H9 (cell line): ENCODE results near the gene STX8. TPM values are rescaled to one million over a fixed set of nuclear protein-coding genes. Genes with fewer than 3 reads are reported as not detected.

ENCODE experiments used
- DNase-seq: peaks from one replicate; pipeline ENCODE4 v3.0.0-alpha.2; 2017
- H2AFZ ChIP-seq: one replicate; pipeline ENCODE4 v1.6.1; 2013; ENCODE audit warnings: mild to moderate bottlenecking, low read length, control low read depth, moderate library complexity
- H2AK5ac ChIP-seq: 2 replicates; pipeline ENCODE4 v1.6.1; 2013; ENCODE audit warnings: low read length, control low read depth, mixed read lengths; ENCODE audit not compliant: insufficient read length
- H2BK120ac ChIP-seq: one replicate; pipeline ENCODE4 v1.6.1; 2013; ENCODE audit warnings: low read depth, mild to moderate bottlenecking, low read length, control low read depth, inconsistent platforms; ENCODE audit not compliant: poor library complexity, severe bottlenecking
- H2BK12ac ChIP-seq: 2 replicates; pipeline ENCODE4 v1.6.1; 2013; ENCODE audit warnings: low read length, control low read depth, mixed read lengths, low read depth; ENCODE audit not compliant: insufficient read length
- H2BK15ac ChIP-seq: 2 replicates; pipeline ENCODE4 v1.6.1; 2013; ENCODE audit warnings: low read depth, low read length, control low read depth
- H2BK20ac ChIP-seq: one replicate; pipeline ENCODE4 v1.6.1; 2013; ENCODE audit warnings: low read depth, mild to moderate bottlenecking, low read length, control low read depth, inconsistent platforms; ENCODE audit not compliant: poor library complexity, severe bottlenecking
- H2BK5ac ChIP-seq: 2 replicates; pipeline ENCODE4 v1.6.1; 2013; ENCODE audit warnings: low read length, control low read depth, mixed read lengths; ENCODE audit not compliant: insufficient read length
- H3K14ac ChIP-seq: 2 replicates; pipeline ENCODE4 v1.6.1; 2013; ENCODE audit warnings: low read length, control low read depth; ENCODE audit not compliant: insufficient read depth
- H3K18ac ChIP-seq: 2 replicates; pipeline ENCODE4 v1.6.1; 2013; ENCODE audit warnings: low read depth, mild to moderate bottlenecking, mixed read lengths, low read length, control low read depth; ENCODE audit not compliant: insufficient read length
- H3K23ac ChIP-seq: 2 replicates; pipeline ENCODE4 v1.6.1; 2013; ENCODE audit warnings: low read length, control low read depth, mixed read lengths, low read depth; ENCODE audit not compliant: insufficient read length
- H3K23me2 ChIP-seq: 2 replicates; pipeline ENCODE4 v1.6.1; 2013; ENCODE audit warnings: low read depth, mild to moderate bottlenecking, mixed read lengths, low read length, control low read depth; ENCODE audit not compliant: insufficient read length, poor library complexity, severe bottlenecking
- H3K27ac ChIP-seq: 2 replicates; pipeline ENCODE4 v1.5.1; 2013; ENCODE audit warnings: low read length, control low read depth, mixed read lengths, low read depth; ENCODE audit not compliant: insufficient read length
- H3K27me3 ChIP-seq: 2 replicates; pipeline ENCODE4 v1.6.1; 2013; ENCODE audit warnings: low read length, control low read depth, inconsistent platforms; ENCODE audit not compliant: insufficient read depth
- H3K4ac ChIP-seq: 2 replicates; pipeline ENCODE4 v1.6.1; 2013; ENCODE audit warnings: low read depth, mild to moderate bottlenecking, control low read depth, inconsistent platforms, low read length, moderate library complexity
- H3K4me1 ChIP-seq: 2 replicates; pipeline ENCODE4 v1.6.1; 2013; ENCODE audit warnings: low read length, control low read depth, inconsistent platforms; ENCODE audit not compliant: insufficient read depth
- H3K4me2 ChIP-seq: 2 replicates; pipeline ENCODE4 v1.6.1; 2013; ENCODE audit warnings: low read length, control low read depth, mixed read lengths; ENCODE audit not compliant: insufficient read length, insufficient read depth
- H3K56ac ChIP-seq: 2 replicates; pipeline ENCODE4 v1.6.1; 2013; ENCODE audit warnings: low read depth, mild to moderate bottlenecking, mixed read lengths, low read length, control low read depth; ENCODE audit not compliant: insufficient read length
- H3K79me1 ChIP-seq: 2 replicates; pipeline ENCODE4 v1.6.1; 2013; ENCODE audit warnings: low read depth, mild to moderate bottlenecking, moderate library complexity, low read length, control low read depth, inconsistent platforms; ENCODE audit not compliant: insufficient read depth, poor library complexity, severe bottlenecking
- H3K79me2 ChIP-seq: 2 replicates; pipeline ENCODE4 v1.6.1; 2013; ENCODE audit warnings: low read length, control low read depth, inconsistent platforms; ENCODE audit not compliant: insufficient read depth
- H3K9ac ChIP-seq: 2 replicates; pipeline ENCODE4 v1.6.1; 2013; ENCODE audit warnings: low read length, control low read depth, mixed read lengths; ENCODE audit not compliant: insufficient read length; ENCODE audit errors: extremely low read depth
- H3K9me3 ChIP-seq: one replicate; pipeline ENCODE4 v1.6.1; 2013; ENCODE audit warnings: low read depth, low read length, inconsistent platforms; ENCODE audit not compliant: control insufficient read depth
- H3T11ph ChIP-seq: one replicate; pipeline ENCODE4 v1.6.1; 2013; ENCODE audit warnings: mild to moderate bottlenecking, low read length, control low read depth, inconsistent platforms
- H4K20me1 ChIP-seq: one replicate; pipeline ENCODE4 v1.6.1; 2013; ENCODE audit not compliant: control insufficient read depth, insufficient read length, insufficient read depth
- H4K5ac ChIP-seq: 2 replicates; pipeline ENCODE4 v1.6.1; 2013; ENCODE audit warnings: low read depth, mild to moderate bottlenecking, mixed read lengths, low read length, control low read depth; ENCODE audit not compliant: insufficient read length
- H4K8ac ChIP-seq: replicated peaks from 2 replicates; pipeline ENCODE4 v1.6.1; 2013; ENCODE audit warnings: low read length, control low read depth, mixed read lengths, low read depth; ENCODE audit not compliant: insufficient read length
- H4K91ac ChIP-seq: 2 replicates; pipeline ENCODE4 v1.6.1; 2013; ENCODE audit warnings: low read depth, mild to moderate bottlenecking, moderate library complexity, mixed read lengths, low read length, control low read depth; ENCODE audit not compliant: insufficient read length
- H3K27ac Mint-ChIP-seq, 3 experiments: 2 replicates in 2 of 3; 3 replicates in 1 of 3; pipeline ENCODE4 v1.8.0; 2020 to 2021; ENCODE audit warnings: mixed read lengths in 3 of 3, mild to moderate bottlenecking in 1 of 3, moderate library complexity in 1 of 3
- H3K27me3 Mint-ChIP-seq: 2 replicates; pipeline ENCODE4 v1.8.0; 2021; ENCODE audit warnings: low read depth, mild to moderate bottlenecking, moderate library complexity, mixed read lengths
- H3K36me3 Mint-ChIP-seq, 3 experiments: 2 replicates in 2 of 3; 3 replicates in 1 of 3; pipeline ENCODE4 v1.8.0; 2020 to 2021; ENCODE audit warnings: low read depth in 3 of 3, mixed read lengths in 3 of 3; ENCODE audit not compliant: insufficient read depth in 1 of 3
- H3K4me1 Mint-ChIP-seq, 2 experiments: 2 replicates each; pipeline ENCODE4 v1.8.0; 2020; ENCODE audit warnings: mixed read lengths in 2 of 2
- H3K4me3 Mint-ChIP-seq, 2 experiments: 2 replicates in 1 of 2; 3 replicates in 1 of 2; pipeline ENCODE4 v1.8.0; 2020 to 2021; ENCODE audit warnings: mild to moderate bottlenecking in 2 of 2, mixed read lengths in 2 of 2, moderate library complexity in 1 of 2
- H3K9me3 Mint-ChIP-seq, 2 experiments: 2 replicates in 1 of 2; 3 replicates in 1 of 2; pipeline ENCODE4 v1.8.0; 2020; ENCODE audit warnings: mild to moderate bottlenecking in 2 of 2, mixed read lengths in 2 of 2, moderate library complexity in 1 of 2
- WGBS: extraction: QIAGEN DNeasy Blood & Tissue Kit; methylation state at CpG from one replicate; pipeline ENCODE4 v1.1.7; 2013; ENCODE audit warnings: missing lambda C conversion rate, low lambda C conversion rate, mixed read lengths; ENCODE audit not compliant: insufficient read length; ENCODE audit errors: extremely low coverage; 5-methylcytosine and 5-hydroxymethylcytosine counted together
- total RNA-seq: library from RNA; stranded (reverse); gene quantifications from 2 replicates; pipeline ENCODE4 v1.2.1, GENCODE V29; 2021
- TF ChIP-seq, protein P1 (sequence below): fragments of 200-600 bp; sonication (generic); conservative IDR thresholded peaks from 3 replicates; pipeline ENCODE4 v1.8.0; 2021; ENCODE audit warnings: antibody characterized with exemption, mild to moderate bottlenecking

STX8 gene
- total RNA-seq, 1 experiment from 2014 or later = 55.1 TPM

DNA sequence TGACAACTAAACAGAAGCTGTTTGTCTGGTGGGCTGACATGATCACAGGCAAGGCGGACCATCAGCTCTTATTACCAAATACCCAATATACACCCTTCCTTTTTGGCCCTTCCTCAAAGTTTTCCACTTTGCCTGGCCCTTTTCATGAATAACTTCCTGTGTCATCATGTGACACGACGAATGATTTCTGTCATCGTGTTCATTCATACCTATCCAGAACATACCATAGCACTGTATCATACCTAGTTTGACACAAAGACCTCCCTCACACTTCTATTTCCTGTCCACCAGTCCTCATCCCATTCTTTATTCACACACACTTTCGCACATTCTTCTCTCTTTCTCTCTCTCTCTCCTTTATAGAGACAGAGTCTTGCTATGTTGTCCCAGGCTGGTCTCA is 131.8 kb downstream of the STX8 start:
- Histone ChIP-seq H3K18ac (no peak overlapping the region), H2BK15ac (no peak overlapping the region), H2AFZ (no peak overlapping the region), H2BK20ac (no peak overlapping the region), H3K23ac (no peak overlapping the region), H3K27ac (no peak overlapping the region), H3K79me1 (no peaks in the 10 kb centered on the region), H3K27me3 (no peaks in the 10 kb centered on the region), H3K23me2 (no peaks in the 10 kb centered on the region), H2AK5ac (no peak overlapping the region), H4K5ac (no peak overlapping the region), H3K4me2 (no peak overlapping the region), H3K14ac (no peak overlapping the region), H3K4me1 (peaks cover 3% of the 10 kb centered on the region), H3K79me2 (no peaks in the 10 kb centered on the region), H3K4ac (no peak overlapping the region), H3T11ph (no peak overlapping the region), H4K8ac (no peak overlapping the region), H2BK120ac (no peak overlapping the region), H3K9me3 (no peaks in the 10 kb centered on the region), H2BK5ac (no peak overlapping the region), H3K56ac (no peak overlapping the region), H3K9ac (no peak overlapping the region), H4K20me1 (no peaks in the 10 kb centered on the region), H2BK12ac (no peak overlapping the region), H4K91ac (no peak overlapping the region)
- H3K9me3 Mint-ChIP-seq = no peaks in the 10 kb centered on the region; a peak in 1 of 5 replicates
- peaks cover 2 to 9% (median 2%) of the 10 kb centered on the region in 3 experiments; a peak in 4 of 7 replicates for H3K36me3 Mint-ChIP-seq
- no peak overlapping the region for H3K4me3 Mint-ChIP-seq
- 100% methylated on average over 1 of the region's 5 CpGs for WGBS
- peaks cover 7% of the 10 kb centered on the region in 2 experiments for H3K4me1 Mint-ChIP-seq
- DNase-seq = no peak
- TF ChIP-seq, protein P1, sequence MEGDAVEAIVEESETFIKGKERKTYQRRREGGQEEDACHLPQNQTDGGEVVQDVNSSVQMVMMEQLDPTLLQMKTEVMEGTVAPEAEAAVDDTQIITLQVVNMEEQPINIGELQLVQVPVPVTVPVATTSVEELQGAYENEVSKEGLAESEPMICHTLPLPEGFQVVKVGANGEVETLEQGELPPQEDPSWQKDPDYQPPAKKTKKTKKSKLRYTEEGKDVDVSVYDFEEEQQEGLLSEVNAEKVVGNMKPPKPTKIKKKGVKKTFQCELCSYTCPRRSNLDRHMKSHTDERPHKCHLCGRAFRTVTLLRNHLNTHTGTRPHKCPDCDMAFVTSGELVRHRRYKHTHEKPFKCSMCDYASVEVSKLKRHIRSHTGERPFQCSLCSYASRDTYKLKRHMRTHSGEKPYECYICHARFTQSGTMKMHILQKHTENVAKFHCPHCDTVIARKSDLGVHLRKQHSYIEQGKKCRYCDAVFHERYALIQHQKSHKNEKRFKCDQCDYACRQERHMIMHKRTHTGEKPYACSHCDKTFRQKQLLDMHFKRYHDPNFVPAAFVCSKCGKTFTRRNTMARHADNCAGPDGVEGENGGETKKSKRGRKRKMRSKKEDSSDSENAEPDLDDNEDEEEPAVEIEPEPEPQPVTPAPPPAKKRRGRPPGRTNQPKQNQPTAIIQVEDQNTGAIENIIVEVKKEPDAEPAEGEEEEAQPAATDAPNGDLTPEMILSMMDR = no peak
- H3K27me3 Mint-ChIP-seq = no peaks in the 10 kb centered on the region
- 0 out of 7 replicates have a peak overlapping the region, but pooled peaks of 1 of the 3 experiments have one; percentile 10 for H3K27ac Mint-ChIP-seq
